ENCODE measurements around the gene NUP93.
"Not testable (repeated sequence)": the region's sequence is repeated elsewhere in the genome, so short reads cannot be mapped to it uniquely, and the experiment has no call there.

The NUP93 gene

DNA sequence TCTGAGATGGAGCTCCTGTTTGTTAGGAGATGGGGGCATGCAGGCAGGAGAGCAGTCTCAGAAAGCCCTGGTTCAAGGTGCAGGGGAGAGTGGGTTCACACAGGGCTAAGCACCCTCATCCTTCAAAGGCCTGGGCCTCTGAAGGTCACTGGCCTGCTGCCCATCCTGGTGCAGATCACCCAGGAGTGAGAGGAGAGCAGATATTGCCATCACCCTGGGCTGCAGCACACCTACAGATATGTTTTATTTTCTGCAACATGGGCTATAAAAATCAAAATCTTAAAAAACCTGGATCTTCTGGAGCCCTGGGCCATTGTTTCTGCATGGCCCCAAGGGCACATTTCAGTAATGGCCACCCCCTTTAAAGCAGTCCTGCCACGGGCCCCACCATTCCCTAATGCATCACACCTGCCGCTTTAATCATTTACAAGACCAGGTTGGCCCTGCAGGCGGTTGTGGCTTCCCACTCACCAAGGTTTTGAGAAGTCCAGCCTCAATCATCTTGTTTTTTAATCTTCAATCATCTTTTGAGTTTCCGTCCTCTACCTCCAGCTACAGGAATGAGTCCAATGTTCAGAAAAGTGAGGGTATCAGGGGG lies 20.4 kb upstream of the NUP93 start:
- DNase-seq = no peak

DNA sequence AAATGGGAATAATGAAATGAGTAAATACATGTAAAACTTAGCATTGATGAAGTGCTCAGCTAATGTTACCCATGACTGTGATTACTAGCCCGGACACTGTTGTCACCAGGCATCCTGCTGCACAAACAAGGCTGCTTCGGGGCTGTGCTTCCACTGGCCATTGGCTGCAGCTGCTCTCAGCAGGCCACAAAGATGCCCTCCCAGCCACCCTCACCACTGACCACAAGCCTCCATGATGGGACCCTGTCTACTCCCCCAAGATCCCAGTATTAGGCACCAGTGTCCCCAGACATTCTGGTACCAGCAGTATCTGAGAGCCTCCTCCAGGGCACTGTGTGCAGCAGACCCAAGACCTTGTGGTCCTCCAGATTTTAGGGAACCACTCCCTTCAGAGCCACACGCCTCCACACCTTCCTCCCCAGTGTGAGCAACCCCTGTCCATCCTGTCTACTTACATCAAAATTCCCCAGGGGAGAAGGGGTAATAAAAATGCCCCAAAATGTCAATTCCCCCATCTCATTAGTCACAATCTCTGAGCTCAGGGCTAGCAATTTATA lies 19.7 kb upstream of the NUP93 start:
- no peak for DNase-seq

DNA sequence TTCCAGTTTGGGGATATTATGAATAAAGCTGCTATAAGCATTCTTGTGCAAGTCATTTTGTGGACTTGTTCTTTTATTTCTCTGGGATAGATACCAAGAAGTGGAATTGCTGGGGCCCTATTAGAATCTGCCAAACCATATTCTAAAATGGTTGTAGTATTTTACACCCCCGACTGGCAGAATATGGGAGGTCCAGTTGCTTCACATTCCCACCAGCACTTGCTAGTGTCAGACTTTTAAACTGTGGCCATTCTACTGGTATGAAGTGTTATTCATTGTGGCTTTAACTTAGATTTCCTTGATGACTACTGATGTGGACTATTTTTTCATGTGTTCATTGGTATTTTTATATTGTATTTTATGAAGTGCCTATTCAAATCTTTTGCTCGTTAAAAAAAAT lies 18.1 kb upstream of the NUP93 start:
- DNase-seq = no peak

DNA sequence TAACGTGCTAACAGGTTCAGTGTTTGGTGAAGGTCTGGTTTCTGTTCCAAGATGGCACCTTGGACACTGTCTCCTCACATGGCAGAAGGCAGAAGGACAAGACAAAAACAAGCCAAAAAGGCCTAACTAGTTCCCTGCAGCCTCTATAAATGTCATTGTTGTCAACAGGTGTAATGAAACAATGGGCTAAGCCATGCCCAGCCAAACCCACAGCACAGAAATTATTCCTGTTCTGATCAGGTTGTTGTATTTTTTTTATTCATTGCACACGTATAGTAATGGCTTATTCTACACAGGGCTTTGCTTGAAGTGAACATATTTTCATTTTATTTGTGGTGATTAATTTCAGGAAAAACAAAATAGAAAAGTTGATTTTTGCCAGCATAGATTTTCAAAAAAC lies 16.1 kb upstream of the NUP93 start:
- DNase-seq = no peak

DNA sequence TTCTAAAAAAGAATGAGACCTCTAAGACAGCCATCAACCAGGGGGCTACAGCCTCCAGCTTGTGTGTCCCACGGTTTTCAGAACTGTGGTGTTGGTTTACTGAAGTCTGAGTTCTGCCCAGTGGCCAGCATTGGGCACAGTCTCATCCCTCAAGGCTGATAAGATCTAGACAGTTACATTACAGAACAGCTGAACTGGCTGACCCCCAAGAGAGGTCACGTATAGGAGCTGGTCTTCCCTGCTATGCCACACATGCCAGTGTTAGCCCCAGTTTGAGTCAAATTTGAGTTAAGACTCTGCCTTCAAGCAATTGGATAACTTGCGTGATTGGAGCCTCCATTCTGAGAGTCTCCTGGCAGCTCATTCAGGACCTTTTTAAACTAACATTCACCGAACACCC lies 14.8 kb upstream of the NUP93 start:
- no peak for DNase-seq

DNA sequence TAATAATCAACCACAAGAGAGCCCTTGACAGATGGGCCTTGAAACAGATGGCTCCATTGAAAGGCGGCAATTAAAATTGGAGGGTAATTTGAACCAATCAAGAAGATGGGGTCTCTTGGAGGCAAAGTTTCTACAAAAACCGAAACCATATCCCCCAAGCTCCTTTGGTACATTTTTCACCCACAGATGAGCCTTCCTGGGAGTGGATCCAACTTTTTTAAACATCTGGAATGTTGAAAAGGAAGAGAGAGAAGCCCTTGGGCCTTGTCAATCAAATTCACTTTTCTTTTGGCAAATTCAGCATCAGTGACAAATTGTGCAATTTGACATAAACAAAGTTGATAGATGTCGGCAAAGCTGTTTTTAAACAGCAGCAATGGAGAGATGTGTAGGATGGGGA lies 13.2 kb upstream of the NUP93 start:
- no peak for DNase-seq

DNA sequence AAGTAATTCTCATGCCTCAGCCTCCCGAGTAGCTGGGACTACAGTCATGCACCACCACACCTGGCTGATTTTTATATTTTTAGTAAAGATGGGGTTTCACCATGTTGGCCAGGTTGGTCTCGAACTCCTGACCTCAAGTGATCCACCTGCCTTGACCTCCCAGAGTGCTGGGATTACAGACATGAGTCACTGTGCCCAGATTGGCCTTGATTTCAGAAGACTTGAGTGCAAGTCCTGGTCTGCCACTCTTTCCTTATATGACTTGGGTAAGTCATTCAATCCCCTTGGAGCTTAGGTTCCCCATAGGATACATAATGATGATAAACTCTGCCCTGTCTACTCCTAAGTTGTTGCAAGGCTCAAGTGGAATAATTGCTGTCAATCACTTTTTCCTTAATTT lies 12.4 kb upstream of the NUP93 start:
- DNase-seq = not testable (repeated sequence)

DNA sequence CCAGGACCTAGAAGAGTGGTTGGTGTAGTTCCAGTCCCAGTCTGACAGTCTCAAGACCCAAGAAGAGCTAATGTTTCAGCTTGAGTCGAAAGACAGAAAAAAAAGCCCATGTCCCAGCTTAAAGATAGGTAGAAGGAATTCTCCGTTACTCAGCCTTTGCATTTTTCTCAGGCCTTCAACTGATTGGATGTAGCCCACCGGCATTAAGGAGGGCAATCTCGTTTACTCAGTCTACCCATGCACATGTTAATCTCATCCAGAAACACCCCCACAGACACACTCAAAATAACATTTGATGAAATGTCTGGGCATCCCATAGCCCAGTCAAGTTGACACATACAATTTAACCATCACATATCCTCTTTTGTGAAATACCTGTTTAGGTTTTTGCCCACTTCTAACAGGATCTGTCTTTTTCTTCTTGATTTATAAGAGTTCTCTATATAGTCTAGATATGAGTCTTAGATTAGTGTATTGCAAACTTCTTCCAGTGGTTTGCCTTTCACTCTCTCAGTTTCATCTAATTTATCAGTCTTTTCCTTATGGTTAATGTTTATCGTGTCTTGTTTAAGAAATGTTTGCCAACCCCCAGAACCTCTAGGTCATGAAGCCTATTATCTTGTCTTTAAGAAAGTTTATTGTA lies 7.6 kb upstream of the NUP93 start:
- DNase-seq = no peak

DNA sequence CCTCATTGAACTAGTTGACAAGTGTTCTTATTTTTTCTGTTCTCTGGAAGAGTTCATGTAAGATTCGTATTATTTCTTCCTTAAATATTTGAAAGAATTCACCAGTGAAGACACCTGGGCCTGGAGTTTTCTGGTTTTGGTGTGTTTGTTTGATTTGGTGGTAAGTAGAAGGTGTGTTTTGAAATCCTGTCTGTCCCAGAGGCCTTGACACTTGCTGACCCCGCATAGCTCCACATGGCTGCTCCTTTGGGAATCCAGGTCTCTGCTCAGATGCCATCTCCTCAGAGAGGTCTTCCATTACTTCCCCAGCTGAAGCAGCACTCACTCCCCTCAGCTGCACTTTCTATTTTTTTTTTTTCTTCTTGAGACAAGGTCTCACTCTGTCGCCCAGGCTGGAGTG lies 5.7 kb upstream of the NUP93 start:
- no peak for DNase-seq

DNA sequence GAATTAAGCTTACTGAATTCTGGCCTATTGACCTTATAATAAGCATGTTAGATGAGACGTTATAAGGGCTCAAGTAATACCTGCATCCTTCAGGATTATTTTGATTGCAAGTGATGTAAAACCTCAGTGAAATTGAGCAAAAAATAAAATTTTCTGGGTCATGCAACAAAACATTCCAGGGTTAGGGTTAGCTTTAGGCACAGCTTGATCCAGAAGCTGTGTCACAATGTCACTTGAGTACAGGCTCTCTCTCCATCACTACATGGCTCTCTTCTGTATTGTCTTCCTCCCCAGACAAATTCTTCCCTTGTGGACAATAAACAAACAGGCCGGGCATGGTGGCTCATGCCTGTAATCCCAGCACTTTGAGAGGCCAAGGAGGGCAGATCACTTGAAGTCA lies 3.6 kb upstream of the NUP93 start:
- no peak for DNase-seq

DNA sequence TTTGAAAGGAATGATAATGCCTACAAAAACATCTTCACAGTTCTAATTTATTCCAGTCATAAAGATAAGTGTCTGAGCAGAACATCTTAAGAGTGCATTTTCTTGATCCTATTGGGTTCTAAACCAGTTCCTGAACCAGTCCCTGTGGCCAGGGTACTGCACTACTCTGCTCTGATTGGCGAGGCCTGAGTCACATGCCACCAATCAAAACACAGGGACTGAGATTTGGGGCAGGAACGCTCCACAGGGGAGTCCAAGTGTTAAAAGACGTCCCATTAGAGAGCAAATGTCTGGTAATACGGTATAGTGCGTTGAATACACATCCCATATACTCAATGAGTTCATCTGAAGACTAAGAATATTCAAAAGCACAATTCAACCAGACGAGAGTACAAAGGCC lies 3.0 kb upstream of the NUP93 start:
- DNase-seq = no peak

DNA sequence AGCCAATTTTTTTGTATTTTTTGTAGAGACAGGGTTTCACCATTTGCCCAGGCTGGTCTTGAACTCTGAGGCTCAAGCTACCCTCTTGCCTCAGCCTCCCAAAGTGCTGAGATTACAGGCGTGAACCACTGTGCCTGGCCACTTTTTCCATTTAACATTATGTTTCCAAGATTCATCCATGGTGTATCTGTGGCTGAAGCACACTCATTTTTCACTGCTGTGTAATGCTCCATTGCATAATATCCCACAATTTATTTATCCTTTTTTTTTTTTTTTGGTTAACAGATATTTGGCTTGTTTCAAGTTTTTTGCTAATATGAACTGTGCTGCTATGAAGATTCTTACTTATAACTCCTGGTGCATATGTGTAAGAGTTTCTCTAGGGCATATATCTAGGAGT lies 1.9 kb upstream of the NUP93 start:
- DNase-seq = no peak

DNA sequence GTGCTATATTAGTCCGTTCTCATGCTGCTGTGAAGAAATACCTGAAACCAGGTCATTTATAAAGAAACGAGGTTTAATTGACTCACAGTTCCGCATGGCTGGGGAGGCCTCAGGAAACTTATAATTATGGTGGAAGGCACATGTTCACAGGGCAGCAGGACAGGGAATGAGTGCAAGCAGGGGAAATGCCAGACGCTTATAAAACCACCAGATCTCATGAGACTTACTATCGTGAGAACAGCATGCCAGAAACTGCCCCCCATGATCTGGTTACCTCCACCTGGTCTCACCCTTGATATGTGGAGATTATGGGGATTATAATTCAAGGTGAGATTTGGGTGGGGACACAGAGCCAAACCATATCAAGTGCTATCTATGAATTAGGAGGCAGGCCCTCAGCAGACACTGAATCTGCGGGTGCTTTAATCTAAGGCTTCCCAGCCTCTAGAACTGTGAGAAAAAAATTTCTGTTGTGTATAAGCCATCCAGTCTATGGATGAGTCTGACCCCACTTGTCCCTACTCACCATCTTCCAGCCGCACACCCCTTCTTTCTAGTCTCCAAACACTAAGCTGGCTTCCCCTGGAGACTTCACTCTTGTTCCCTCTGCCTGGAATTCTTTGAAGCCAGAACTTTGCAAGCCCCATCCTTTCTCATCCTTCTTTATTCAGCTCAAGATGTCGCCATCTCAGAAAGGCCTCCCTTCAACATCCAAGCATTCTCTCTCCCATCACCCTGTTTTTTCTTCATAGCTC lies 772 bp upstream of the NUP93 start:
- DNase-seq = no peak

DNA sequence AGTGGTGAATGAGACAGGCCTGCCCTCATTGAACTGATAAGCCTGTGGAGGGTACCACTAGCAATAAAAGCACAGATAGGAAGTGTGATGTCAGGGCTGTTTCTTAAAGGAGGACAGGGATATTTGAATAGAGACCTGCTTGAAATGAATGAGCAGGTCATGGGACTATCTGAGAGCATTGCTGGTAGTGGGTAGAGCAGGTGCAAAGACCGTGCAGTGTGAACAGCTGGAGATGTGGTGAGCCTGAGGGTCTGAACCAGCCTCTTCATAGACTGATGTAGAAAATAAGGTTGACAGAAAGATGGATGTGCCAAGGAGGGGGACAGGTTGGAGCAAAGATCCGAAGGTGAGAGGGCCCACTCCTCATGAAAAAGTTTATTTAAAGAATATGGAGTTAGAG lies 2.4 kb downstream of the NUP93 start:
- DNase-seq = no peak

DNA sequence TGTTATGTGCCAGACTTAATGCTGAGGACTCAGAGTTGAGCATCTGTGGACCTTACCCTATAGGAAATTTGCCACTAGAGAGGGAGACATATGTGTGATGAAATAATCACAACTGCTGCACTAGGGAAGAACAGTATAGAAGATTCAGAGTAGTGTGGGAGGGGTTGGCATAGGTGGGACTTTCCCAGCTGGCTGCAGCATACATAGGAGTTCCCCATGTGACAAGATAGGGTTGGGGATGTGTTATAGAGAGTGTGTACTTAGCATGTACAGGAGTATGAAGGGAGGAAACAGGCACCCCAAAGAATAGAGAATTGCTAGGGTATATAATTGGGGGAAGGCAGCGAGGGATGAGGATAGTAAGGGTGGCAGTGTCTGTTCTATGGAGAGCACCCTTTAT lies 2.9 kb downstream of the NUP93 start:
- no peak for DNase-seq

DNA sequence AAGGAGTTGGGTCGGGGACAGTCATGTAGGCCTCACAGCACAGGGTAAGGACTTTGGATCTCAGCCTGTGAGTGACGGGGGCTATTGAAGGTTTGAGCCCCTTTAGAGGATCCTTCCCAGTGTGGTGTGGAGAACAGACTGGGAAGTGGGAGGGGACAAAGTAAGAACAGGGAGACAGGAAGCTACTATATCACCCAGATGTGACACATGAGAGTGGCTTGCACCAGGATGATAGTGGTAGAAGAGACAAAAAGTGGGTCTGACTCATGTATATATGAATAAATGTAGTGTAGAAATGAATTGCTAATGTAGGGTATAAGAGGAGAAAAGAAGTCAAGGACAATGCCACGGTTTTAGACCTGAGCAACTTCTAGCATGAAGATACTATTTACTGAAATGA lies 4.5 kb downstream of the NUP93 start:
- no peak for DNase-seq

DNA sequence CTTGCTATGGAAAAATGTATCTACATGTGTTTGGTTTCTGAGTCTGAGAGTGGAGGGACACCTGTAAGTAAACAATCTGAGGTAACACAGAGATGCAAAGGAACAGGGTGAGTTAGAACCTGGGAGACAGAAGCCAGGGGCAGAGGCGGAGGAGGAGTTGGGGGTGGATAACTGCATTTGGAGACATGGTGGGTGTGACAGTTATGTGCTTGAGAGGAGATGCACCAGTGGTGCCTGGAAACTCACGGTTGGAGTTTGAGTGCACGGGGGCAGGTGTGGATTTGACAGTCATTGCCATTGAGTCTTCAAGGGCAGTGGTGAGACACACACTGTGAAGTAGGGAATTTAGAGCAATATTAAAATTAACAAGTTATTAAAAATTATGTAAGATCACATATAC lies 6.5 kb downstream of the NUP93 start:
- no peak for DNase-seq

DNA sequence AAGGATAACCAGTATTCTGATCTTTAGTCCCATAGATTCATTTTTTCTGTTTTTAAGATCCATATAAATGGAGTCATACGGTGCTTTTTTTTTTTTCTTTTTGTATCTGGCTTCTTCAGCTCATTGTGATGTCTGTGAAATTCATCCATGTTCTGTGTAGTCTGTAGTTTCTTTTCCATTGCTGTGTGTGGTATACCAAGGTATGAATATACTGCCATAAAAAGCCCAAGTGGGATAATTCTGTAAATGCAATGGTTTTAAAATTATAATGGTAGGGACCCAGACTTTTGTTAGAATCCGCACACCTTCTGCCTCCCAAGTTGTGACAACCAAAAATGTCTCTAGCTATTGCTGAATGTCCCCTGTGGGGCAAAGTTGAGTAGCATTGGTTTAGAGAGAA lies 7.6 kb downstream of the NUP93 start:
- no peak for DNase-seq

DNA sequence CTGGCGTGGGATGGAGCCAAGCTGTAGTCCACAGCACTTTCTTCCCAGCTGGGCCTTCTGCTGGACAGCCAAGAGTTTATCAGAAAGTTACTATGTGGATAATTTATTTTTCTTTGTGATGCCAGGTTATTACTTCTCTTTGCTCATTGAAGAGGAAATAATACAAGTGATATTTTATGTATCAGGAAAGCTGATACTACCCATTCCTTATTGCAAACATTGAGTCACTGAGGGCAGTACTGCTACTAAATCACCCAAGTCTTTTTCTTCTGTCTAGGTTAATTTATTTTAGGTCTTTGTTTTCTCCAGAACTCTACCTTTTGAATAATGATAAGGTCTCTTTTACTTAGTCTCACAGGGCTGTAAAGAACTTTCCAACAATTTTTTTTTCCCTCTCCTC lies 8.3 kb downstream of the NUP93 start:
- no peak for DNase-seq

DNA sequence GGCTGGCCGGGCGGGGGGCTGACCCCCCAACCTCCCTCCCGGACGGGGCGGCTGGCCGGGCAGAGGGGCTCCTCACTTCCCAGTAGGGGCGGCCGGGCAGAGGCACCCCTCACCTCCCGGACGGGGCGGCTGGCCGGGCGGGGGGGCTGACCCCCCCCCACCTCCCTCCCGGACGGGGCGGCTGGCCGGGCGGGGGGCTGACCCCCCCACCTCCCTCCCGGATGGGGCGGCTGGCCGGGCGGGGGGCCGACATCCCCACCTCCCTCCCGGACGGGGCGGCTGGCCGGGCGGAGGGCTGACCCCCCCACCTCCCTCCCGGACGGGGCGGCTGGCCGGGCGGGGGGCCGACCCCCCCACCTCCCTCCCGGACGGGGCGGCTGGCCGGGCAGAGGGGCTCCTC lies 9.4 kb downstream of the NUP93 start:
- DNase-seq = not testable (repeated sequence)

DNA sequence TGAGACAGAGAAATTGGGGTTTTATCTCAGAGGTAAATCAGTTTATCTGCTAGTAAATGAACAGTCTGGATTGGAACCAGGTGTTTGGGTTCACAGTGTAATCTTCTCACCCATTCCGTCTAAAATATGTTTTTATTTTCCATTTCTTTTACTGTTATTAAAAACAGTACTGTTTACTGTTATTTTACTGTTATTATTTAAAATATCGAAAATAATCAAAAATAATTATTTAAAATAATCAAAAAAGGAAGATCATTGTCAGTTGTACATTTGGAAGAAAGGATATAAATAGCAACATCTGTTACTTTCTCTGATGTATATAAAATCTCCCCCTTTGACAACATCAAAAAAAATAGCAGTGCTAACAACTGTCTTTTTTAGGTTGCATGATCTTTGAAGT lies 11.5 kb downstream of the NUP93 start:
- no peak for DNase-seq

DNA sequence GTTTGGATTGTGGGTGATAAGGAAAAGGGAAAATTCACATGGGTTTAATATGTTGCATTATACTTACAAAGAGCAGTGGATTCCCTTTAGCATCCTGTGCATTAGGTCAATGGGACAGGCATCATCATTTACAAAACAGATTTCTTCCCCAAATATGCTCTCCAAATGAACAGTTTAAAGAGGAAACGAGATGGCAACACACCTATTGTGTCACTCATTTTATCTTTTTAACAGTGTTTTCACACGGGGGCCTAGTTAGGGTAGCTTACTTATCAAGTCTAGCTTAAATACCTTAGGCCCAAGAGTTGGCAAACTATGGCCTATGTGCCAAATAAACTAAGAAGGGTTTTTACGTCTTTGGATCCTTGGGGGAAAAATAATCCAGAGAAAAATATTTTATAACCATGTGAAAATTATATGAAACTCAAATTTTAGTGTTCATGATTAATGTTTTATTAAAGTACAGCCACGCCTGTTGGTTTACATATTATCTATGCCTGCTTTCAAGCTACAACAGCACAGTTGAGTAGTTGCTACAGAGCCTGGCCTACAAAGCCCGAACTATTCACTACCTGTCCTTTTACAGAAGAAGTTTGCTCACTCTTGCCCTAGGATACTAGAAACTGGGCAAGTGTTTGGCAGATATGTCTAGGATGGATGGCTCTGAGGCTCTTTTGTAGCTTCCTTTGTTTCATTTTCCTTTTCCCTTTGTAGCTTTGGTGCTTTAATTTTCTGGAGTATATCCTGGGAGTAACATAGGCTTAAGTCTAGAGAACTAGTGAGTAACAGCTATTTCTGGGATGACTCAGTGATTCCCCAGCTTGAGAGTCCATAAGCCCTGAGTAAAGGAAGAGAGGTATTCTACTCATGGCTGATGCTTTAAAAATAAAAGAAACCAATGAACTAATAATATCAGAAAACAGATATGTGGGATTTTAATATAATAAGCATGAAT lies 12.4 kb downstream of the NUP93 start:
- no peak for DNase-seq

DNA sequence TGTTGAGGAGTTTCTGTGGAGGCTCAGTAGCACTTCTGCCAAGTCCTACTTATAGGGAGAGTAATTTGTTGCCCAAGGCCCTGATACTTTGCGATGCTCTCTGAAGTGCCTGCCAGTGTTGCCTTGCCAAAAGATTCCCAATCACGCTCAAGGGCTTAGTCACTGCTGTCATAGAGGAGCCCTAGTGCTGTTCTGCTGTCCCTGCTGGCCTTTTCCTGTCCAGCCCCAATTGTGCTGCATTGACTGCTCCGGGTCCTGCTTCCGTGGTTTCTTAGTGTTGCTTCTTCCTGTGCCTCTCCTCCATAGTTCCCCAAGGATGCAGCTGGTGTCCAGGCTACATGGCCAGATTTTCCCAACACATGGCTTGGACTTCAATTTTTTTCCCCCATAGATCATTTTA lies 13.9 kb downstream of the NUP93 start:
- DNase-seq = no peak

Measured in CD4-positive, alpha-beta T cell treated with Interleukin-12 subunit alpha and Interleukin-12 subunit beta, for 1 hour (primary cell).